ENCODE measurements around the gene ARFGAP1. TPM values are rescaled to one million over a fixed set of nuclear protein-coding genes. Genes with fewer than 3 reads are reported as not detected.

The ARFGAP1 gene
- total and polyA plus RNA-seq, 2 of the 8 experiments (the other 6 are each of a cell fraction or from before 2014, with no cell fraction given): 93.7 to 100 TPM

DNA sequence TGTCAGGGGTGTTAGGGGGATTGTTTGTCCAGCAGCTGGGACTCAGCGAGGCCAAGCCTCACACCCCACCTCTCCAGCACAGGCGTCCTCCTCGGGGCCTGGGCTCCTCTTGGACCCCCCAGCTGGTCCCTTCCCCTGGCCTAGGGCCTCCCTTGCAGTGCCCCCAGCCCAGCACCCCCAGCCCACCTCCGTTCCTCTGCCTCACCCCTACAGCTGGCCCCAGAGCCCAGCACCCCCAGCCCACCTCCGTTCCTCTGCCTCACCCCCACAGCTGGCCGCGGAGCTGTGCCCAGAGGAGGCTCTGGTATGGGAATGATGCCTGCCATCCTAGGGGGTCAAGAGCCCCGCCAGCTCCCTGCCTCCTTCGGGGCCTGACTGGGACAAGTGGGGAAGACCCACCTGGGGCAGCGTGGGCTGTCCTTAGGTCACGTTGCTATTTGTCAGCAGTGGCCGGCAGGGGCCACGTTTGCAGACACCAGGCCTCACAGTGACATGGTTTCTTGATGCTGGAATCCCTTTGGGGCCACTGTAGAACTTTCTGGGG lies 12.4 kb downstream of the ARFGAP1 start (continued):
- TF ChIP-seq, protein P1, sequence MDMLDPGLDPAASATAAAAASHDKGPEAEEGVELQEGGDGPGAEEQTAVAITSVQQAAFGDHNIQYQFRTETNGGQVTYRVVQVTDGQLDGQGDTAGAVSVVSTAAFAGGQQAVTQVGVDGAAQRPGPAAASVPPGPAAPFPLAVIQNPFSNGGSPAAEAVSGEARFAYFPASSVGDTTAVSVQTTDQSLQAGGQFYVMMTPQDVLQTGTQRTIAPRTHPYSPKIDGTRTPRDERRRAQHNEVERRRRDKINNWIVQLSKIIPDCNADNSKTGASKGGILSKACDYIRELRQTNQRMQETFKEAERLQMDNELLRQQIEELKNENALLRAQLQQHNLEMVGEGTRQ (IDR thresholded peaks at IDR 0.05; ENCODE audit: low read length): no peak
- no peak for TF ChIP-seq TAF1 (IDR thresholded peaks at IDR 0.05; ENCODE audit: low read depth, low read length)
- TF ChIP-seq, protein P2, sequence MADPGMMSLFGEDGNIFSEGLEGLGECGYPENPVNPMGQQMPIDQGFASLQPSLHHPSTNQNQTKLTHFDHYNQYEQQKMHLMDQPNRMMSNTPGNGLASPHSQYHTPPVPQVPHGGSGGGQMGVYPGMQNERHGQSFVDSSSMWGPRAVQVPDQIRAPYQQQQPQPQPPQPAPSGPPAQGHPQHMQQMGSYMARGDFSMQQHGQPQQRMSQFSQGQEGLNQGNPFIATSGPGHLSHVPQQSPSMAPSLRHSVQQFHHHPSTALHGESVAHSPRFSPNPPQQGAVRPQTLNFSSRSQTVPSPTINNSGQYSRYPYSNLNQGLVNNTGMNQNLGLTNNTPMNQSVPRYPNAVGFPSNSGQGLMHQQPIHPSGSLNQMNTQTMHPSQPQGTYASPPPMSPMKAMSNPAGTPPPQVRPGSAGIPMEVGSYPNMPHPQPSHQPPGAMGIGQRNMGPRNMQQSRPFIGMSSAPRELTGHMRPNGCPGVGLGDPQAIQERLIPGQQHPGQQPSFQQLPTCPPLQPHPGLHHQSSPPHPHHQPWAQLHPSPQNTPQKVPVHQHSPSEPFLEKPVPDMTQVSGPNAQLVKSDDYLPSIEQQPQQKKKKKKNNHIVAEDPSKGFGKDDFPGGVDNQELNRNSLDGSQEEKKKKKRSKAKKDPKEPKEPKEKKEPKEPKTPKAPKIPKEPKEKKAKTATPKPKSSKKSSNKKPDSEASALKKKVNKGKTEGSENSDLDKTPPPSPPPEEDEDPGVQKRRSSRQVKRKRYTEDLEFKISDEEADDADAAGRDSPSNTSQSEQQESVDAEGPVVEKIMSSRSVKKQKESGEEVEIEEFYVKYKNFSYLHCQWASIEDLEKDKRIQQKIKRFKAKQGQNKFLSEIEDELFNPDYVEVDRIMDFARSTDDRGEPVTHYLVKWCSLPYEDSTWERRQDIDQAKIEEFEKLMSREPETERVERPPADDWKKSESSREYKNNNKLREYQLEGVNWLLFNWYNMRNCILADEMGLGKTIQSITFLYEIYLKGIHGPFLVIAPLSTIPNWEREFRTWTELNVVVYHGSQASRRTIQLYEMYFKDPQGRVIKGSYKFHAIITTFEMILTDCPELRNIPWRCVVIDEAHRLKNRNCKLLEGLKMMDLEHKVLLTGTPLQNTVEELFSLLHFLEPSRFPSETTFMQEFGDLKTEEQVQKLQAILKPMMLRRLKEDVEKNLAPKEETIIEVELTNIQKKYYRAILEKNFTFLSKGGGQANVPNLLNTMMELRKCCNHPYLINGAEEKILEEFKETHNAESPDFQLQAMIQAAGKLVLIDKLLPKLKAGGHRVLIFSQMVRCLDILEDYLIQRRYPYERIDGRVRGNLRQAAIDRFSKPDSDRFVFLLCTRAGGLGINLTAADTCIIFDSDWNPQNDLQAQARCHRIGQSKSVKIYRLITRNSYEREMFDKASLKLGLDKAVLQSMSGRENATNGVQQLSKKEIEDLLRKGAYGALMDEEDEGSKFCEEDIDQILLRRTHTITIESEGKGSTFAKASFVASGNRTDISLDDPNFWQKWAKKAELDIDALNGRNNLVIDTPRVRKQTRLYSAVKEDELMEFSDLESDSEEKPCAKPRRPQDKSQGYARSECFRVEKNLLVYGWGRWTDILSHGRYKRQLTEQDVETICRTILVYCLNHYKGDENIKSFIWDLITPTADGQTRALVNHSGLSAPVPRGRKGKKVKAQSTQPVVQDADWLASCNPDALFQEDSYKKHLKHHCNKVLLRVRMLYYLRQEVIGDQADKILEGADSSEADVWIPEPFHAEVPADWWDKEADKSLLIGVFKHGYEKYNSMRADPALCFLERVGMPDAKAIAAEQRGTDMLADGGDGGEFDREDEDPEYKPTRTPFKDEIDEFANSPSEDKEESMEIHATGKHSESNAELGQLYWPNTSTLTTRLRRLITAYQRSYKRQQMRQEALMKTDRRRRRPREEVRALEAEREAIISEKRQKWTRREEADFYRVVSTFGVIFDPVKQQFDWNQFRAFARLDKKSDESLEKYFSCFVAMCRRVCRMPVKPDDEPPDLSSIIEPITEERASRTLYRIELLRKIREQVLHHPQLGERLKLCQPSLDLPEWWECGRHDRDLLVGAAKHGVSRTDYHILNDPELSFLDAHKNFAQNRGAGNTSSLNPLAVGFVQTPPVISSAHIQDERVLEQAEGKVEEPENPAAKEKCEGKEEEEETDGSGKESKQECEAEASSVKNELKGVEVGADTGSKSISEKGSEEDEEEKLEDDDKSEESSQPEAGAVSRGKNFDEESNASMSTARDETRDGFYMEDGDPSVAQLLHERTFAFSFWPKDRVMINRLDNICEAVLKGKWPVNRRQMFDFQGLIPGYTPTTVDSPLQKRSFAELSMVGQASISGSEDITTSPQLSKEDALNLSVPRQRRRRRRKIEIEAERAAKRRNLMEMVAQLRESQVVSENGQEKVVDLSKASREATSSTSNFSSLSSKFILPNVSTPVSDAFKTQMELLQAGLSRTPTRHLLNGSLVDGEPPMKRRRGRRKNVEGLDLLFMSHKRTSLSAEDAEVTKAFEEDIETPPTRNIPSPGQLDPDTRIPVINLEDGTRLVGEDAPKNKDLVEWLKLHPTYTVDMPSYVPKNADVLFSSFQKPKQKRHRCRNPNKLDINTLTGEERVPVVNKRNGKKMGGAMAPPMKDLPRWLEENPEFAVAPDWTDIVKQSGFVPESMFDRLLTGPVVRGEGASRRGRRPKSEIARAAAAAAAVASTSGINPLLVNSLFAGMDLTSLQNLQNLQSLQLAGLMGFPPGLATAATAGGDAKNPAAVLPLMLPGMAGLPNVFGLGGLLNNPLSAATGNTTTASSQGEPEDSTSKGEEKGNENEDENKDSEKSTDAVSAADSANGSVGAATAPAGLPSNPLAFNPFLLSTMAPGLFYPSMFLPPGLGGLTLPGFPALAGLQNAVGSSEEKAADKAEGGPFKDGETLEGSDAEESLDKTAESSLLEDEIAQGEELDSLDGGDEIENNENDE (IDR thresholded peaks at IDR 0.05; ENCODE audit: insufficient replicate concordance, low read length): no peak
- no peak for TF ChIP-seq CHD2 (IDR thresholded peaks at IDR 0.05; ENCODE audit: low read length)
